BLaER1 treated with 17β-estradiol and CSF1 and Interleukin-3, amounts not matched to agents 10 nM and 100 nM (cell line): ENCODE measurements around the gene ATP8B3.

Experiments
- H3K27ac ChIP-seq, 11 experiments: shearing (Covaris generic); formaldehyde crosslinking; 2 replicates each; pipeline ENCODE4 v1.8.1; 2022
- H3K27me3 ChIP-seq, 11 experiments: shearing (Covaris generic); formaldehyde crosslinking; 2 replicates each; pipeline ENCODE4 v1.8.1; 2022
- H3K36me3 ChIP-seq, 11 experiments: shearing (Covaris generic); formaldehyde crosslinking; 2 replicates each; pipeline ENCODE4 v1.8.1; 2022
- H3K4me1 ChIP-seq, 10 experiments: shearing (Covaris generic); formaldehyde crosslinking; 2 replicates each; pipeline ENCODE4 v1.8.1; 2022
- H3K4me2 ChIP-seq, 11 experiments: shearing (Covaris generic); formaldehyde crosslinking; 2 replicates each; pipeline ENCODE4 v1.8.1; 2022
- H3K4me3 ChIP-seq, 10 experiments: shearing (Covaris generic); formaldehyde crosslinking; 2 replicates each; pipeline ENCODE4 v1.8.1; 2022
- H3K9ac ChIP-seq, 11 experiments: shearing (Covaris generic); formaldehyde crosslinking; 2 replicates each; pipeline ENCODE4 v1.8.1; 2022
- H3K9me3 ChIP-seq, 11 experiments: shearing (Covaris generic); formaldehyde crosslinking; replicated peaks in 1 of 11; 2 replicates each; pipeline ENCODE4 v1.8.1; 2022
- H4K20me1 ChIP-seq, 11 experiments: shearing (Covaris generic); formaldehyde crosslinking; 2 replicates each; pipeline ENCODE4 v1.8.1; 2022
- Cebpa-rat ChIP-seq, 11 experiments: shearing (Covaris generic); IDR thresholded peaks; 2 replicates each; pipeline ENCODE4 v1.8.1; 2022

The ATP8B3 gene

DNA sequence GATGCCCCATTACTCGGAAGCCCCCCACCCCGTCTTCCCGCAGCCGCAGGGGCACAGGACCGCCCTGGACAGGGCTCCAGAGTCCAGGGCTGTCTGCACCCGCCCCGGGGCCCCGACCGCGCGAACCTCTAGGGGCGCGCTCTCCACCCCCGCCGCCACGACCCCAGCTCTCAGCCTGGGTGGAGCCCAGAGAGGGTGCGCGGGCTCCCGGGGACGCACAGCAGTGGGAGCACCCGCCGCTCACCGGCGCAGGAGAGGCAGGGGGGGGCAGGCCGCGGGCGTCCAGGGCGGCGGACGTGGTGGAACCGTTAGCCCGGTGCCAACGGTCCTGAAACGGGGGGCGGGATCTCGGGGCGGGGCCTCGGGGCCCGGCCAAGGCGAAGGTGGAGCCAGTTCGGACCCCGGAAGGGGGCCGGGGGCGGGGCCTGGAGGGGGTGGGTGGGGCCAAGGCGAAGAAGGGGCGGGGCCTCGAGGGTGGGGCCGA is at the start of gene ATP8B3:
Gene ATP8B3, minus strand, starts transcription at position 335 of the 484 bp plus-strand sequence. CDS start 540 bp downstream, outside the sequence.
- Histone ChIP-seq H3K9ac (peak within 1 kb of the TSS; percentile 67 to 82 (median 77)), H3K9me3 (no peaks in the 10 kb centered on the region), H3K27me3 (no peaks in the 10 kb centered on the region), H3K36me3 (peaks cover 20 to 29% (median 26%) of the 10 kb centered on the region in 11 experiments), H3K4me1 (peaks cover 15 to 56% (median 51%) of the 10 kb centered on the region in 10 experiments), H3K4me3 (peak within 1 kb of the TSS; percentile 53 to 78 (median 66)), H4K20me1 (peaks cover 5 to 40% (median 30%) of the 10 kb centered on the region in 11 experiments; a peak in 21 of 22 replicates), H3K27ac (peak within 1 kb of the TSS; percentile 63 to 83 (median 73); a peak in 21 of 22 replicates), H3K4me2 (peak within 1 kb of the TSS; percentile 82 to 94 (median 89))
- no peak for TF ChIP-seq Cebpa-rat (IDR thresholded peaks at IDR 0.05)

DNA sequence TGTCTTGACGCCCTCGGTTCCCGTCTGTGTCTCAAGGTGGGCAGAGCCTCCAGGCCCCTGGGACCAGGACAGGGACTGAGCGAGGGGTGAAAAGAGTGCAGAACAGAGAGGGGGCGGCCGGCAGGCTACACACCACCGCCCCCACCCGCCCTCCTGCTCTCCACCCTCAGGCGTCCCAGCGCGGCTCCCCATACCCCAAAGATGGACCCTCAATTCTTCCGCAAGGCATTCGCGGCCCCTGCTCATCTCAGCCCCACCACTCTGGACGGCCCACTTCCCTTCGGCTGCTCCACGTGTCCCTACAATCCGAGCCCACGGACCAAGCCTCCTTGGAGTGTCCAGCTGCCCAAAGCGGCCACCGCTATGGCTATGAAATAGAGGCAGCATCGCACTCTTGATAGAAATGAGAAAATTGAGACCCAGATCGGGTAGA is 49.5 kb upstream of the ATP8B3 start:
- H3K27me3 ChIP-seq: no peaks in the 10 kb centered on the region
- peak overlapping the region; percentile 21 to 100 (median 94); a peak in 21 of 22 replicates for H3K27ac ChIP-seq
- peak overlapping the region; percentile 88 to 98 (median 95) for H3K9ac ChIP-seq
- no peaks in the 10 kb centered on the region for H3K36me3 ChIP-seq
- peaks cover 46 to 64% (median 51%) of the 10 kb centered on the region in 11 experiments for H4K20me1 ChIP-seq
- H3K4me2 ChIP-seq: peak overlapping the region; percentile 98 to 100 (median 99)
- H3K4me3 ChIP-seq: peak overlapping the region; percentile 79 to 100 (median 95)
- H3K4me1 ChIP-seq: peaks cover 35 to 60% (median 56%) of the 10 kb centered on the region in 10 experiments
- no peak for TF ChIP-seq Cebpa-rat (IDR thresholded peaks at IDR 0.05)
- no peaks in the 10 kb centered on the region for H3K9me3 ChIP-seq

- H4K20me1 ChIP-seq: peaks cover 46 to 70% (median 51%) of the 10 kb centered on the region in 11 experiments
- peak overlapping the region; percentile 88 to 98 (median 95) for H3K9ac ChIP-seq
- H3K4me3 ChIP-seq: peak overlapping the region; percentile 79 to 100 (median 95)
- H3K4me2 ChIP-seq: peak overlapping the region; percentile 98 to 100 (median 99)
- no peaks in the 10 kb centered on the region for H3K36me3 ChIP-seq
- peak overlapping the region; percentile 21 to 100 (median 94); a peak in 21 of 22 replicates for H3K27ac ChIP-seq
- no peaks in the 10 kb centered on the region for H3K27me3 ChIP-seq
- no peak for TF ChIP-seq Cebpa-rat (IDR thresholded peaks at IDR 0.05)
- no peaks in the 10 kb centered on the region for H3K9me3 ChIP-seq
- H3K4me1 ChIP-seq: peaks cover 40 to 65% (median 61%) of the 10 kb centered on the region in 10 experiments
Observed at GRCh38 chr19:1860821-1861598, 48.9 kb upstream of the ATP8B3 start.

DNA sequence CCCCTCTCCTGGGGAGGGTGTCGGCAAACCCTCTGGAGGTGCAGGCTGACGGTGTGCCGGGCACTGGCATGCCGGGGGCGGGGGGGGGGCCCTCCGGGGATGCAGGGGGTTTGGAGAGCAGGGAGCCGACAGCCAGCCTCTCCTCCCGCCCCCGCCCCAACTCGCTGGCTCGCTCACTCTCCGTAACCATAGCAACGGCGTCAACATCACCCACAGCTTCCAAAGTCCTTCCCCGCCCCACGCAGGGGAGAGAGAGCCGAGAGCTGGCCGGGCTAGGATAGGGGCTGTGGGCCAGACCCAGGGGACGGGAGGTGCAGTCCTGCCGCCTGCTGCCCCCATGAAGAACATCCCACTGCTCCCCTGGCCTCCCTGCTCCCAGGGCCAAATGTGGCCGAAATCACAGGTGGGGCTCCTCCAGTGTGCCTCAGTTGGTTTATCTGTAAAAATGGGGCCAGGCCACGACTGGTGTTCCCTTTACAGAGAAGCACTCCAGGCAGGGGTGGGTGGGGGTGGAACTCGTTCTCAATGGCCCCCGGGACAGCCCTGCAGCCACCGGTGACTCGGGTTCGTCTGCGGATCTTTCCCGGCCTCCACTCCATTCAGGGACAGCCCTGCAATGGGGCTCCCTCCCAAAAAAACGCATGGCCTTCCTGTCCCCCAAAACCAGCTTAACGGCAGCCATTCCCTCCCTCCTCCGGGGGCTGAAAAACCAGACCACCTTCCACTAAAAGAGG is 48.1 kb upstream of the ATP8B3 start:
- H3K27ac ChIP-seq: peak overlapping the region; percentile 17 to 100 (median 89); a peak in 20 of 22 replicates
- peak overlapping the region; percentile 98 to 100 (median 99) for H3K4me2 ChIP-seq
- TF ChIP-seq Cebpa-rat (IDR thresholded peaks at IDR 0.05): no peak
- peaks cover 46 to 78% (median 51%) of the 10 kb centered on the region in 11 experiments for H4K20me1 ChIP-seq
- H3K36me3 ChIP-seq: no peaks in the 10 kb centered on the region
- H3K9ac ChIP-seq: peak overlapping the region; percentile 88 to 98 (median 95)
- peaks cover 40 to 67% (median 63%) of the 10 kb centered on the region in 10 experiments for H3K4me1 ChIP-seq
- no peaks in the 10 kb centered on the region for H3K9me3 ChIP-seq
- H3K4me3 ChIP-seq: peak overlapping the region; percentile 79 to 100 (median 95)
- no peaks in the 10 kb centered on the region for H3K27me3 ChIP-seq

DNA sequence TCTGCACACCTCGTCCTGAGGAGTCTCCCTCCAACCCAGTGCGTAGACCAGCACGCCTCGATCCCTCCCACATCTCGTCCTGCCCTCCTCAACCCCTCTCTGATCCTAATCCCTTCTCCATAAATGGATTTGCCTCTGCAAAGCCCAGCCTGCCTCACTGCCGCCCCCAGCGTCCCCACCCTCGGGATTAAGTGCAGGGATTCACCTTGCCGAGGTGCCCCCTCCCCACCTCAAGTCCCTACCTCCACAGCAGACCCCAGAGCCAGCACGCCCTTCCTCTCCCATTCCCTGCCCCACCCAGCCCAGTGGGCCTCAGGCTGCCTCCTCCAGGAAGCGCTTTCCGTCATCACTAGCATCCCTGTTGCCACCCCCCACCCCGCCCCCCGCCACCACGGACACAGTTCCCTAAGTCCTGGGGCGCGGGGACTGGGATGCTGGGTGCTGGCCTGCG is 47.3 kb upstream of the ATP8B3 start:
- peak overlapping the region in 8 of 11 experiments; percentile 27 to 99 (median 96); a peak in 10 of 22 replicates for H3K27ac ChIP-seq

DNA sequence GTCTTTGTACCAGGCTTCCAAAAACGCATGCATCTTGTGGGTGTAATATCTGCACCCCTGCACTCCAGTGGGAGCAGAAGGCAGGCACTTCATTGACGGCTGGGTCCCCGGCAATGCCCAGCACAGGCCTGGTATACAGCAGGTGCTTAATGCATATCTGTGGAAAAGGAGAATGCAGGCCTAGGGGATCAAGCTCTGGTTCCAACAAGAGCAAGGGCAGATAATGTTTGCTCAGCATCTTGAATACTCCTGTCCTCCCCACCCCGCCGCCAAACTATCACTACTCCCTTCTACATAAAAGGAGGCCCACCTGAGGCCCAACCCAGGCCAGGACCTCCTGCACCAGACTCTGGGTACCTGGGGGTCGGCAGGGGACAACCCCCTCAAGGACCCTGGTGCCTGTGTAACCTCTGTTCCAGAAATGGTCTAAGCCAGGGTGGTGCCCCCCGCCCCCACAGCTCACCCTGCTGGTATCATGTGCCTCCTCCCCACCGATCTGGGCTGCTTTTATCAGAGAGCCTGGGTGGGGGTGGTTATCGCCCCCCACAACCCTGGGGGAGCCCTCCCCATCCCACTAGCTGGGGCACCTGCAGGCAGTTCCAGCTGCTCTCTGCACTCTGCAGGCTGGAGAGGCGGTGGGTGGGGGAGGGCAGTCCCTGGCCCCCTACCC is 46.5 kb upstream of the ATP8B3 start:
- Histone ChIP-seq H3K27me3 (no peaks in the 10 kb centered on the region), H3K9me3 (no peaks in the 10 kb centered on the region), H3K4me1 (peaks cover 51 to 77% (median 74%) of the 10 kb centered on the region in 10 experiments), H3K9ac (peak overlapping the region; percentile 87 to 98 (median 93); a peak in 20 of 22 replicates), H4K20me1 (peaks cover 46 to 95% (median 60%) of the 10 kb centered on the region in 11 experiments), H3K27ac (peak overlapping the region in 9 of 11 experiments; percentile 93 to 99 (median 96); a peak in 19 of 22 replicates), H3K4me3 (peak overlapping the region; percentile 23 to 100 (median 84); a peak in 10 of 20 replicates), H3K36me3 (peaks cover 0 to 9% (median 6%) of the 10 kb centered on the region in 11 experiments; a peak in 13 of 22 replicates), H3K4me2 (peak overlapping the region; percentile 98 to 100 (median 99))
- no peak for TF ChIP-seq Cebpa-rat (IDR thresholded peaks at IDR 0.05)

More for the DNA sequence above, 47.3 kb upstream of the ATP8B3 start:
- H3K9me3 ChIP-seq: no peaks in the 10 kb centered on the region
- peak overlapping the region in 10 of 11 experiments; percentile 89 to 98 (median 95); a peak in 20 of 22 replicates for H3K9ac ChIP-seq
- no peak for TF ChIP-seq Cebpa-rat (IDR thresholded peaks at IDR 0.05)
- H3K27me3 ChIP-seq: no peaks in the 10 kb centered on the region
- H3K4me1 ChIP-seq: peaks cover 43 to 69% (median 66%) of the 10 kb centered on the region in 10 experiments
- peak overlapping the region; percentile 98 to 100 (median 99) for H3K4me2 ChIP-seq
- H4K20me1 ChIP-seq: peaks cover 46 to 87% (median 56%) of the 10 kb centered on the region in 11 experiments
- peak overlapping the region; percentile 79 to 100 (median 95); a peak in 17 of 20 replicates for H3K4me3 ChIP-seq
- H3K36me3 ChIP-seq: peaks cover 0 to 4% (median 2%) of the 10 kb centered on the region in 11 experiments; a peak in 12 of 22 replicates

DNA sequence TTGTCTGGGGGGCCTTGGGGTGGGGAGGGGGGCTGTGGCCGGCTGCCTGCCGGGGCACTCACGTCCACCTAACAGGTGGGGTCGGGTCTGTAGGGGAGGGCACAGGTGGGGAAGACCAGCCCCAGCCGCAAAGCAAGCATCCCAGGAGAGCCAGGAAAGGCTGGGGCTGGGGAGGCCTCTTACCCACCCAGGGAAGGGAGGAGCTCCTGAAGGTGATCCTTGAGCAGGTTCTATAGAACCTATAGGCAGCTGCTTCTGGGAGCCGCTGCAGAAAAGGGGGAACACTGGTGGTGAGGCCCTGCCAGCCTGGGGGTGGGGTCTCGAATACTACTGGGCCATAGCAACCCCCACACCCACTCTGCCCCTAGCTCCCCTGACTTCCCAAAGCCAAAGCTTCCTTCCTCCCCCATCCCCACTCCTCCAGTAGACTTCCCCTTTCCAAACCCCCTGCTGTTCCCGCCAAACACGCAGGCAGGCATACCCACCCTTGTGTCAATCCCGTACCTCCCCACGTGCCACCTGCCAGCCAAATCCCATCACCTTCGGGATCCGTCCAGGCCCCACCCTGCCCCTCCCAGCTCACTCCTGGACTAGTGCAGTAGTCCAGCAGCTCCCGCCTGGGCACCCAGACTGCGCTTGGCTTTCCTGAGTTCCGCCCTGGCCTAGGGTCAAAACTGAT is 45.7 kb upstream of the ATP8B3 start:
- Histone ChIP-seq H3K36me3 (peaks cover 0 to 9% (median 6%) of the 10 kb centered on the region in 11 experiments; a peak in 13 of 22 replicates), H3K4me3 (peak overlapping the region; percentile 61 to 100 (median 84)), H3K4me2 (peak overlapping the region; percentile 98 to 100 (median 99)), H4K20me1 (peaks cover 49 to 99% (median 65%) of the 10 kb centered on the region in 11 experiments), H3K27ac (peak overlapping the region; percentile 76 to 99 (median 96)), H3K9me3 (no peaks in the 10 kb centered on the region), H3K27me3 (no peaks in the 10 kb centered on the region), H3K4me1 (peaks cover 58 to 85% (median 82%) of the 10 kb centered on the region in 10 experiments), H3K9ac (peak overlapping the region; percentile 87 to 98 (median 93))
- TF ChIP-seq Cebpa-rat (IDR thresholded peaks at IDR 0.05): no peak
